GM12892 (cell line): ENCODE results near the gene ZNF692.

Experiments
- POLR2A ChIP-seq: IDR thresholded peaks from 2 replicates; pipeline ENCODE4 v1.6.1; 2011; ENCODE audit warnings: low read depth, low read length, control low read depth
- POLR2AphosphoS5 ChIP-seq: IDR thresholded peaks from 2 replicates; pipeline ENCODE4 v1.6.1; 2011; ENCODE audit warnings: low read depth, low read length, control low read depth
- TAF1 ChIP-seq: IDR thresholded peaks from 2 replicates; pipeline ENCODE4 v1.6.1; 2011; ENCODE audit warnings: low read depth, mild to moderate bottlenecking, control low read depth, low read length, borderline replicate concordance

GRCh38 chr1:248847956-248848561 is 10.8 kb downstream of the ZNF692 start:
- no peak for TF ChIP-seq POLR2AphosphoS5
- no peak for TF ChIP-seq POLR2A
- no peak for TF ChIP-seq TAF1
